ENCODE results near the gene ZNF732. TPM values are rescaled to one million over a fixed set of nuclear protein-coding genes. Genes with fewer than 3 reads are reported as not detected.

The ZNF732 gene
- total RNA-seq, 4 donors from 2014 or later: 1.6 to 6.6 TPM; not detected in 2

DNA sequence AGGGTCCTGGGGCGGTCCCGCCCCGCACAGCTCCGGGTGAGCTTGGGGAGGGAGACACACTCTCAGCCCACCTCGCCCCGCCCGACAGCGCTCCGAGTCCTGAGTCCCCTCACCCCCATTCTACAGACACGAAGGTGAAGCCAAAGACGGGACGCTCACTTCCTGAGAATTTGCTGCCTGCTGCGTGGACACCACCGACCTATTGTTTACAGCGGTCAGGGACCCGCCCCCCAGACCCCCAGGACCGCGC, 31.5 kb upstream of the ZNF732 start:
- Histone ChIP-seq H3K36me3 (no peaks in the 10 kb centered on the region), H3K9me3 (no peaks in the 10 kb centered on the region), H3K4me1 (peaks cover 0 to 5% of the 10 kb centered on the region in 2 donors), H3K27ac (peak overlapping the region; percentile 90 to 94), H3K27me3 (no peaks in the 10 kb centered on the region), H3K4me3 (peak overlapping the region; percentile 60 to 90)
- no peak for TF ChIP-seq POLR2A (IDR thresholded peaks at IDR 0.05)
- TF ChIP-seq, protein P1, sequence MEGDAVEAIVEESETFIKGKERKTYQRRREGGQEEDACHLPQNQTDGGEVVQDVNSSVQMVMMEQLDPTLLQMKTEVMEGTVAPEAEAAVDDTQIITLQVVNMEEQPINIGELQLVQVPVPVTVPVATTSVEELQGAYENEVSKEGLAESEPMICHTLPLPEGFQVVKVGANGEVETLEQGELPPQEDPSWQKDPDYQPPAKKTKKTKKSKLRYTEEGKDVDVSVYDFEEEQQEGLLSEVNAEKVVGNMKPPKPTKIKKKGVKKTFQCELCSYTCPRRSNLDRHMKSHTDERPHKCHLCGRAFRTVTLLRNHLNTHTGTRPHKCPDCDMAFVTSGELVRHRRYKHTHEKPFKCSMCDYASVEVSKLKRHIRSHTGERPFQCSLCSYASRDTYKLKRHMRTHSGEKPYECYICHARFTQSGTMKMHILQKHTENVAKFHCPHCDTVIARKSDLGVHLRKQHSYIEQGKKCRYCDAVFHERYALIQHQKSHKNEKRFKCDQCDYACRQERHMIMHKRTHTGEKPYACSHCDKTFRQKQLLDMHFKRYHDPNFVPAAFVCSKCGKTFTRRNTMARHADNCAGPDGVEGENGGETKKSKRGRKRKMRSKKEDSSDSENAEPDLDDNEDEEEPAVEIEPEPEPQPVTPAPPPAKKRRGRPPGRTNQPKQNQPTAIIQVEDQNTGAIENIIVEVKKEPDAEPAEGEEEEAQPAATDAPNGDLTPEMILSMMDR (IDR thresholded peaks at IDR 0.05): no peak
- DNase-seq: no peak
- intact Hi-C loops (cut with DNase I; ENCODE audit: low total_unique reads): no loop called here

- TF ChIP-seq POLR2A (IDR thresholded peaks at IDR 0.05): no peak
- TF ChIP-seq, protein P1 (IDR thresholded peaks at IDR 0.05): no peak
- peaks cover 0 to 5% of the 10 kb centered on the region in 2 donors for H3K4me1 ChIP-seq
- DNase-seq: peak; percentile 26 to 35
- H3K9me3 ChIP-seq: no peaks in the 10 kb centered on the region
- no peaks in the 10 kb centered on the region for H3K27me3 ChIP-seq
- H3K36me3 ChIP-seq: no peaks in the 10 kb centered on the region
- peak overlapping the region; percentile 60 to 90 for H3K4me3 ChIP-seq
- intact Hi-C loops (cut with DNase I; ENCODE audit: low total_unique reads): no loop called here
- H3K27ac ChIP-seq: peak overlapping the region; percentile 90 to 94
Observed at GRCh38 chr4:336099-336892, 31.0 kb upstream of the ZNF732 start.

DNA sequence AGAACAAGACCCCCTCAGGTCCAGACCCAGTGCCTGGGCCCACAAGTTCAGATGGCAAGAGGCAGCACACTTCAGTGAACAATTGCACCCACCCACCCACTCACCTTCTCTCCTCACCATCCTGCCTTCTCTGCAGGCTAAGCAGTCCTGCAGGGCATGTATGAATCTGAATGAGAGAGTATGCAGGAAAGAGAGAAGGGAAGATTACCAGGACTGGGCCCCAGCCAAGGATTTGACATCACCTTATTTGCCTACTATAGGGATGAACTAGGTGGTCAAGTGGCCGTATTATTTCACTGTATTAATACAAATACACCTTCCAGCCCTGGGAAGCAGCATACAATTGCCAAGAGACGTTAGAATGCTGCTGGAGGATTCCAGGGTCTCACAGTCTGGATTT, 30.2 kb upstream of the ZNF732 start:
- no peak for TF ChIP-seq POLR2A (IDR thresholded peaks at IDR 0.05)
- TF ChIP-seq, protein P1 (IDR thresholded peaks at IDR 0.05): no peak
- H3K27me3 ChIP-seq: no peaks in the 10 kb centered on the region
- no peak overlapping the region for H3K27ac ChIP-seq
- no peak overlapping the region for H3K4me3 ChIP-seq
- intact Hi-C loops (cut with DNase I; ENCODE audit: low total_unique reads): no loop called here
- H3K36me3 ChIP-seq: no peaks in the 10 kb centered on the region
- DNase-seq: peak; percentile 15
- H3K9me3 ChIP-seq: no peaks in the 10 kb centered on the region
- peaks cover 0 to 5% of the 10 kb centered on the region in 2 donors for H3K4me1 ChIP-seq

DNA sequence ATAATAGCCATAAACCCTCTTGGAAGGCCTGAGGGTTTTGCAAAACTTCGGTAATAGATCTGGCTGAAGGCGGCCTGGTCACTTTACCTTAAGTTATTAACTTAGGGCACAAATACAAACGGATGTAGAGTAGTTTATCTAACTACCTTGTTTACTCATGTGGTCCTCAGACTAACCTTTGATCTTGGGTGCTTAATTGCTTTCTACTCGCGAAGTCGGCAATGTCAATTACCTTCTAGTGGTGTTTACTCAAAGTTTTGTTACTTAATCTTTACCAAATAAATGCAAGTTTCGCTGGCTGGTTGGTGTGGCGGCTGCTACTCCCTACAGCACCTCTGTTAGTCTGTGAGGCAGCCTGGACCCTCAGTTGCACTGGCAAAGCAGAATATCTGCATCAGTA, 23.5 kb upstream of the ZNF732 start:
- no peak for TF ChIP-seq POLR2A (IDR thresholded peaks at IDR 0.05)
- TF ChIP-seq, protein P1 (IDR thresholded peaks at IDR 0.05): no peak
- intact Hi-C loops (cut with DNase I; ENCODE audit: low total_unique reads): no loop called here
- no peaks in the 10 kb centered on the region for H3K9me3 ChIP-seq
- H3K36me3 ChIP-seq: no peaks in the 10 kb centered on the region
- H3K27me3 ChIP-seq: no peaks in the 10 kb centered on the region
- no peak overlapping the region for H3K4me3 ChIP-seq
- H3K27ac ChIP-seq: no peak overlapping the region
- no peaks in the 10 kb centered on the region for H3K4me1 ChIP-seq
- no peak for DNase-seq

- no peak for DNase-seq
- H3K27me3 ChIP-seq: no peaks in the 10 kb centered on the region
- no peak overlapping the region for H3K27ac ChIP-seq
- no peaks in the 10 kb centered on the region for H3K4me1 ChIP-seq
- no peak overlapping the region for H3K4me3 ChIP-seq
- intact Hi-C loops (cut with DNase I; ENCODE audit: low total_unique reads): no loop called here
- no peaks in the 10 kb centered on the region for H3K36me3 ChIP-seq
- no peaks in the 10 kb centered on the region for H3K9me3 ChIP-seq
- no peak for TF ChIP-seq POLR2A (IDR thresholded peaks at IDR 0.05)
- TF ChIP-seq, protein P1 (IDR thresholded peaks at IDR 0.05): no peak
Observed at GRCh38 chr4:314296-314903, 9.1 kb upstream of the ZNF732 start.

Measured in uterus (tissue), 4 donors.